Measurements from ENCODE around the gene TSHZ3. TPM values are rescaled to one million over a fixed set of nuclear protein-coding genes. Genes with fewer than 3 reads are reported as not detected.

Gene TSHZ3
- total RNA-seq, 2 donors from 2014 or later = 1.3 to 5.1 TPM

- Histone ChIP-seq H3K4me3 (no peak overlapping the region), H3K9me3 (no peaks in the 10 kb centered on the region), H3K4me1 (no peaks in the 10 kb centered on the region), H3K27ac (no peak overlapping the region), H3K36me3 (no peaks in the 10 kb centered on the region), H3K27me3 (no peaks in the 10 kb centered on the region), H3K9ac (ENCODE audit: low read depth in 2 of 2, low read length in 2 of 2) (no peak overlapping the region)
- no peak for DNase-seq
- intact Hi-C loops (cut with DNase I) = no loop called here
- TF ChIP-seq, protein P1, sequence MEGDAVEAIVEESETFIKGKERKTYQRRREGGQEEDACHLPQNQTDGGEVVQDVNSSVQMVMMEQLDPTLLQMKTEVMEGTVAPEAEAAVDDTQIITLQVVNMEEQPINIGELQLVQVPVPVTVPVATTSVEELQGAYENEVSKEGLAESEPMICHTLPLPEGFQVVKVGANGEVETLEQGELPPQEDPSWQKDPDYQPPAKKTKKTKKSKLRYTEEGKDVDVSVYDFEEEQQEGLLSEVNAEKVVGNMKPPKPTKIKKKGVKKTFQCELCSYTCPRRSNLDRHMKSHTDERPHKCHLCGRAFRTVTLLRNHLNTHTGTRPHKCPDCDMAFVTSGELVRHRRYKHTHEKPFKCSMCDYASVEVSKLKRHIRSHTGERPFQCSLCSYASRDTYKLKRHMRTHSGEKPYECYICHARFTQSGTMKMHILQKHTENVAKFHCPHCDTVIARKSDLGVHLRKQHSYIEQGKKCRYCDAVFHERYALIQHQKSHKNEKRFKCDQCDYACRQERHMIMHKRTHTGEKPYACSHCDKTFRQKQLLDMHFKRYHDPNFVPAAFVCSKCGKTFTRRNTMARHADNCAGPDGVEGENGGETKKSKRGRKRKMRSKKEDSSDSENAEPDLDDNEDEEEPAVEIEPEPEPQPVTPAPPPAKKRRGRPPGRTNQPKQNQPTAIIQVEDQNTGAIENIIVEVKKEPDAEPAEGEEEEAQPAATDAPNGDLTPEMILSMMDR (IDR thresholded peaks at IDR 0.05) = no peak
These were observed 40.6 kb upstream of the TSHZ3 start for GRCh38 chr19:31389874-31390273.

GRCh38 chr19:31387717-31388301, 38.6 kb upstream of the TSHZ3 start:
- H3K9ac ChIP-seq (ENCODE audit: low read depth in 2 of 2, low read length in 2 of 2) = no peak overlapping the region
- no peak for DNase-seq
- no peaks in the 10 kb centered on the region for H3K36me3 ChIP-seq
- intact Hi-C loops (cut with DNase I) = no loop called here
- H3K9me3 ChIP-seq = no peaks in the 10 kb centered on the region
- TF ChIP-seq, protein P1 (IDR thresholded peaks at IDR 0.05) = no peak
- H3K27me3 ChIP-seq = no peaks in the 10 kb centered on the region
- no peak overlapping the region for H3K27ac ChIP-seq
- no peak overlapping the region for H3K4me3 ChIP-seq
- no peaks in the 10 kb centered on the region for H3K4me1 ChIP-seq

DNA sequence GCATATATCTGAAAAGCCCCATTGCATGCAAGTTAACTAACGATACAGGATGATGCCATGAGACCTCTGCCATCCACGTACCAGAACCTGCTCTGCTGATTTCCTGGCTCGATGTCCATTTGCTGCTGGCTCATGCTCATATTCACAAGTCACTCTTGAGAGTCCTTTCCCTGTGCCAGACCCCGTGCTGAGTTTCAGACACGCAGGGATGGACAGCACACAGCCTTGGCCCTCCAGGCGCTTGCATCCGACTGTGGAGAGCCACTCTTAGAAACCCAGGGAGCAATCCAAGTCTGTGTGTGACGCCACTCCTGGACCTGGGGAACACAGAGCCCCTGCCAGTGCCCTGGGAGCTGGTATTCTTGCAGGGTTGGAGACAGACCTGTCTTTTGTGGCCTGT, 37.6 kb upstream of the TSHZ3 start:
- Histone ChIP-seq H3K27me3 (no peaks in the 10 kb centered on the region), H3K27ac (no peak overlapping the region), H3K36me3 (no peaks in the 10 kb centered on the region), H3K9ac (ENCODE audit: low read depth in 2 of 2, low read length in 2 of 2) (no peak overlapping the region), H3K4me1 (no peaks in the 10 kb centered on the region), H3K4me3 (no peak overlapping the region), H3K9me3 (no peaks in the 10 kb centered on the region)
- intact Hi-C loops (cut with DNase I) = no loop called here
- DNase-seq = no peak
- TF ChIP-seq, protein P1 (IDR thresholded peaks at IDR 0.05) = no peak

DNA sequence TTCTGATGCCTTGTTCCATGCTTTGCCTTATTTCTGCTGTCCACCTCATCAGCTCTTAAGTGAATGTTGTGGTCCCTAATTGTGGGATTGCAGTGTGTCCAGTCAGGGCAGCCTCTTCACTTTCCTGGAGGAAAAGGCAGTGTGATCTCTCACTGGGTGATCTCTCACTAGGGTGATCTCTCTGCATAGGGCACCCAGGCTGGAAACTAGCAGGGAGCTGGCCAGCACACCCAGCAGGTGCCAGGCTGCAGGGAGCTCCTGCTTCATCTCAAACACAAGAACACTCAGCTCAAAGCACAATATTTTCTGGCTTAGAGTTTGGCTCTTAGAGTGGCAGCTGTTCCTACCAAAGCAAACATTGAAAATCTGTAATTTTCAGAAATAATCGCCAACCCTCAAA, 36.5 kb upstream of the TSHZ3 start:
- intact Hi-C loops (cut with DNase I) = no loop called here
- Histone ChIP-seq H3K9me3 (no peaks in the 10 kb centered on the region), H3K4me1 (no peaks in the 10 kb centered on the region), H3K9ac (ENCODE audit: low read depth in 2 of 2, low read length in 2 of 2) (no peak overlapping the region), H3K27me3 (no peaks in the 10 kb centered on the region), H3K27ac (no peak overlapping the region), H3K36me3 (no peaks in the 10 kb centered on the region), H3K4me3 (no peak overlapping the region)
- TF ChIP-seq, protein P1 (IDR thresholded peaks at IDR 0.05) = no peak
- no peak for DNase-seq

DNA sequence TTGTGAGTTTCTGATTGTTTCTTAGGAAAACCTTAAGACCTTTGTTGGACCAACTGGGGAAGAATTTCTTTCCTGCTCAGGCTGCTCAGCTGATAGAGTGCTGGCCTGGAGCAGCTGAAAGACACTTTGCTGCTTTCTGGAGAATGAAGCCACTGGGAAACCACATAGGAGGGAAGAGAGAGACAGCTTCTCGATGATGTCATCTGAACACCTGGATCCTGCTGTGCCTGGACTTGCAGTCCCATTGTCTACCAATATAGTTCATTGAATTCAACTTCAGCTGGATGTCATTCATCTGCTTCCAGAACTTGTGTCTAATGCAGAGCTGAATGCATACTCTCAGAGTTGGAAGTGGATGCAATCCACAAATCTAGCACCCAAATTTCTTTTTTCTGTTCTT, 34.3 kb upstream of the TSHZ3 start:
- Histone ChIP-seq H3K27ac (no peak overlapping the region), H3K4me1 (no peaks in the 10 kb centered on the region), H3K36me3 (no peaks in the 10 kb centered on the region), H3K27me3 (no peaks in the 10 kb centered on the region), H3K9ac (ENCODE audit: low read depth in 2 of 2, low read length in 2 of 2) (no peak overlapping the region), H3K4me3 (no peak overlapping the region), H3K9me3 (no peaks in the 10 kb centered on the region)
- TF ChIP-seq, protein P1 (IDR thresholded peaks at IDR 0.05) = no peak
- intact Hi-C loops (cut with DNase I) = no loop called here
- DNase-seq = no peak
